Endothelial cell of umbilical vein (primary cell): ENCODE results near the gene ZNF232. TPM values are rescaled to one million over a fixed set of nuclear protein-coding genes. Genes with fewer than 3 reads are reported as not detected.

ENCODE experiments used
- BruUV-seq: library from RNA; stranded (reverse); fragments of 400-500 nt; replicated peaks from 2 replicates; lab custom pipeline; 2021; lab: Mats Ljungman, UMichigan
- CTCF ChIA-PET: fragments of 300-600, 350-600 bp; sonication (Branson Sonifier 250); formaldehyde crosslinking; loops from one replicate; lab custom pipeline; 2021; ENCODE audit warnings: antibody characterized with exemption, inconsistent platforms; lab: Charles Lee
- POLR2A ChIA-PET: fragments of 300-600, 350-600 bp; sonication (Branson Sonifier 250); formaldehyde crosslinking; loops from one replicate; lab custom pipeline; 2021; ENCODE audit warnings: antibody characterized with exemption, inconsistent platforms; lab: Charles Lee
- DNase-seq: peaks from one replicate; pipeline ENCODE4 v3.0.0-alpha.2; 2011; ENCODE audit warnings: low read depth, low spot score
- FAIRE-seq: peaks from 2 replicates; lab custom pipeline; 2011; peaks lifted over from hg19 to GRCh38; lab: Jason Lieb, UNC
- H2AFZ ChIP-seq: 2 replicates; pipeline ENCODE4 v1.6.0; 2012; ENCODE audit warnings: low read depth, low read length, control low read depth, inconsistent platforms
- H3K27ac ChIP-seq: 2 replicates; pipeline ENCODE4 v1.5.1; 2011; ENCODE audit warnings: low read depth, mild to moderate bottlenecking, control low read depth, low read length, moderate library complexity; ENCODE audit not compliant: insufficient read depth
- H3K27me3 ChIP-seq, 2 experiments: 2 replicates each; pipeline versions ENCODE4 v1.6.0 to v1.6.1; 2011; ENCODE audit warnings: low read length in 2 of 2, mixed read lengths in 1 of 2; ENCODE audit not compliant: control insufficient read depth in 2 of 2, insufficient read depth in 2 of 2
- H3K36me3 ChIP-seq, 2 experiments: 2 replicates in 1 of 2; 3 replicates in 1 of 2; pipeline ENCODE4 v1.5.1; 2011; ENCODE audit warnings: low read length in 2 of 2, mild to moderate bottlenecking in 1 of 2, moderate library complexity in 1 of 2; ENCODE audit not compliant: control insufficient read depth in 2 of 2, insufficient read depth in 2 of 2; ENCODE audit errors: extremely low read depth in 1 of 2
- H3K4me1 ChIP-seq: 3 replicates; pipeline ENCODE4 v1.5.1; 2011; ENCODE audit warnings: mild to moderate bottlenecking, low read length; ENCODE audit not compliant: control insufficient read depth, insufficient read depth; ENCODE audit errors: extremely low read depth
- H3K4me2 ChIP-seq: 2 replicates; pipeline ENCODE4 v1.6.1; 2011; ENCODE audit warnings: low read length, control low read depth, mixed read lengths; ENCODE audit not compliant: insufficient read depth
- H3K4me3 ChIP-seq, 3 experiments: fragments of 200-600 bp in 1 of 3; sonication (generic), shearing (Covaris generic) in 1 of 3; replicated peaks in 1 of 3; 2 replicates each; pipeline ENCODE4 v1.5.1; 2011 to 2016; ENCODE audit warnings: control low read depth in 3 of 3, low read length in 3 of 3, mild to moderate bottlenecking in 2 of 3, inconsistent platforms in 1 of 3, low read depth in 1 of 3, moderate library complexity in 1 of 3; ENCODE audit not compliant: insufficient read depth in 1 of 3
- H3K79me2 ChIP-seq: 2 replicates; pipeline ENCODE4 v1.6.0; 2012; ENCODE audit warnings: low read length, inconsistent platforms; ENCODE audit not compliant: control insufficient read depth, insufficient read depth
- H3K9ac ChIP-seq: replicated peaks from 2 replicates; pipeline ENCODE3; 2011; ENCODE audit warnings: low read length, control low read depth; ENCODE audit not compliant: insufficient read depth; ENCODE audit errors: extremely low read depth
- H3K9me1 ChIP-seq: replicated peaks from 3 replicates; pipeline ENCODE4 v1.6.0; 2011; ENCODE audit warnings: mild to moderate bottlenecking, low read length; ENCODE audit not compliant: control insufficient read depth, insufficient read depth; ENCODE audit errors: extremely low read depth
- H3K9me3 ChIP-seq: replicated peaks from 2 replicates; pipeline ENCODE4 v1.5.1; 2012; ENCODE audit warnings: low read length, inconsistent platforms; ENCODE audit not compliant: control insufficient read depth, insufficient read depth
- H4K20me1 ChIP-seq: replicated peaks from 2 replicates; pipeline ENCODE3; 2011; ENCODE audit warnings: mild to moderate bottlenecking, low read length; ENCODE audit not compliant: control insufficient read depth, insufficient read depth; ENCODE audit errors: extremely low read depth
- CTCF ChIP-seq, 2 donors: IDR thresholded peaks; 1 replicate in 1 of 2; 2 replicates in 1 of 2; pipeline ENCODE4 v1.5.1; 2011; ENCODE audit warnings: low read length in 2 of 2, mild to moderate bottlenecking in 2 of 2, moderate library complexity in 2 of 2, control low read depth in 1 of 2, inconsistent platforms in 1 of 2, low read depth in 1 of 2; ENCODE audit not compliant: insufficient read depth in 1 of 2; ENCODE audit errors: extremely low read depth in 1 of 2
- EZH2 ChIP-seq: IDR thresholded peaks from 2 replicates; pipeline ENCODE4 v1.6.1; 2012; ENCODE audit warnings: borderline replicate concordance, low read depth, mild to moderate bottlenecking, moderate library complexity, low read length, inconsistent platforms; ENCODE audit not compliant: severe bottlenecking
- FOS ChIP-seq: IDR thresholded peaks from 2 replicates; pipeline ENCODE4 v1.6.1; 2011; ENCODE audit warnings: mild to moderate bottlenecking, low read length, moderate library complexity, borderline replicate concordance; ENCODE audit not compliant: insufficient read depth
- GATA2 ChIP-seq: IDR thresholded peaks from 2 replicates; pipeline ENCODE4 v1.7.0; 2011; ENCODE audit warnings: low read depth, mild to moderate bottlenecking, moderate library complexity, mixed read lengths, low read length; ENCODE audit not compliant: insufficient read length, insufficient read depth
- JUN ChIP-seq: IDR thresholded peaks from 2 replicates; pipeline ENCODE4 v1.6.1; 2011; ENCODE audit warnings: borderline replicate concordance, low read depth; ENCODE audit not compliant: insufficient read length, insufficient read depth
- MAX ChIP-seq: IDR thresholded peaks from 2 replicates; pipeline ENCODE4 v1.6.1; 2011; ENCODE audit not compliant: insufficient read depth, insufficient read length
- MYC ChIP-seq: IDR thresholded peaks from one replicate; pipeline ENCODE4 v1.6.1; 2011; ENCODE audit warnings: mild to moderate bottlenecking, low read depth, low read length
- POLR2A ChIP-seq: IDR thresholded peaks from 2 replicates; pipeline ENCODE4 v1.6.1; 2012; ENCODE audit warnings: low read depth, mild to moderate bottlenecking, control low read depth, low read length
- POLR2AphosphoS5 ChIP-seq: IDR thresholded peaks from 2 replicates; pipeline ENCODE4 v1.6.1; 2012; ENCODE audit warnings: low read depth, mild to moderate bottlenecking, control low read depth, low read length, moderate library complexity; ENCODE audit not compliant: insufficient read depth
- dilution Hi-C: fragments of 300-500 bp; cut with MboI; formaldehyde crosslinking; loops from one replicate; pipeline ENCODE4 v1.15.0; 2019; ENCODE audit warnings: low sequenced_read_pairs; ENCODE audit not compliant: extremely low pct_ligation_motif_present
- intact Hi-C: fragments of 100-400 bp; cut with micrococcal nuclease; formaldehyde crosslinking; loops from one replicate; pipeline ENCODE4 v1.10.0; 2022
- polyA plus RNA-seq, 4 experiments: library from polyadenylated mRNA; depleted of rRNA in 3 of 4; stranded (reverse) in 3 of 4; unstranded in 1 of 4; fragments of >200 nt; gene quantifications; 2 replicates each; pipeline versions ENCODE4 v1.2.1 to v1.2.3, GENCODE V29; 2011 to 2012; ENCODE audit warnings: missing spikeins in 1 of 4
- total RNA-seq: library from RNA; stranded (reverse); gene quantifications from 2 replicates; pipeline ENCODE4 v1.2.3, GENCODE V29; 2021

ZNF232 gene
- total and polyA plus RNA-seq, 2 donors (not counting 3 experiments of a cell fraction or from before 2014, with no cell fraction given): 3.1 to 9.9 TPM

- H3K27ac ChIP-seq: no peak overlapping the region
These were observed 862 bp downstream of the ZNF232 start for GRCh38 chr17:5110816-5111215.

More at GRCh38 chr17:5110816-5111215, 862 bp downstream of the ZNF232 start:
- Histone ChIP-seq H2AFZ (peak overlapping the region; percentile 98), H3K4me1 (peaks cover 8% of the 10 kb centered on the region), H3K79me2 (no peaks in the 10 kb centered on the region), H3K9me1 (no peaks in the 10 kb centered on the region), H3K36me3 (peaks cover 4 to 15% of the 10 kb centered on the region in 2 experiments), H3K4me2 (peak overlapping the region; percentile 97), H3K9ac (no peak overlapping the region), H4K20me1 (peaks cover 1% of the 10 kb centered on the region), H3K4me3 (peak overlapping the region; percentile 58 to 90 (median 82)), H3K27me3 (peaks cover 3 to 9% of the 10 kb centered on the region in 2 experiments), H3K9me3 (peaks cover 4% of the 10 kb centered on the region)
- CTCF ChIA-PET: no interaction called here
- intact Hi-C loops (loop anchor here (5.0 kb wide), 1 partner anchor 81 kb away; the partner anchor contains the start of gene ZNF594), dilution Hi-C loops (no loop called here)
- FAIRE-seq (peak; percentile 33), DNase-seq (no peak)
- TF ChIP-seq MAX: no peak
- no peak for TF ChIP-seq FOS
- TF ChIP-seq GATA2: no peak
- no peak for TF ChIP-seq POLR2AphosphoS5
- TF ChIP-seq MYC: no peak
- no peak for TF ChIP-seq CTCF (IDR thresholded peaks at IDR 0.05; ENCODE audit: extremely low read depth in 1 of 2, insufficient read depth in 1 of 2, low read depth in 1 of 2, low read length in 2 of 2)
- no peak for TF ChIP-seq JUN
- TF ChIP-seq EZH2: no peak
- TF ChIP-seq POLR2A: no peak
- POLR2A ChIA-PET: no interaction called here
- BruUV-seq: TSS peak; percentile 46
